ENCODE measurements around the gene ZNF787.

Gene ZNF787

DNA sequence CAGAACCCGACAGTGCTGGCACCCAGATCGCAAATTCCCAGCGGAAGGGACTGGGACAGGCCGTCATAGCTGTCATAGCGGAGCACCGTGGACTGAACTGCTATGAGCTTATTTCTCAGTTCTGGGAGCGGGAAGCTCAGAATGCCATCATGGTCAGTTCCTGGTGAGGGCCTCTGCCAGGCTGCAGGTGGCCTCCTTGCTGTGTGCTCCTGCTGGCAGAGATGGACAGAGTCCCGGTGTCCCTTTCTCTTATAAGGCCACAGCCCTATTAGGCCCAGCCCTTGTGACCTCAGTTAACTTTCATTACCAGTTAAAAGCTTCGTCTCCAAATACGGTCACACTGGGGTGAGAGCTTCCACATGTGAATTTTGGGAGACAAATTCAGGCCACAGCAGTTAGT lies 24.6 kb upstream of the ZNF787 start:
- TF ChIP-seq, protein P1, sequence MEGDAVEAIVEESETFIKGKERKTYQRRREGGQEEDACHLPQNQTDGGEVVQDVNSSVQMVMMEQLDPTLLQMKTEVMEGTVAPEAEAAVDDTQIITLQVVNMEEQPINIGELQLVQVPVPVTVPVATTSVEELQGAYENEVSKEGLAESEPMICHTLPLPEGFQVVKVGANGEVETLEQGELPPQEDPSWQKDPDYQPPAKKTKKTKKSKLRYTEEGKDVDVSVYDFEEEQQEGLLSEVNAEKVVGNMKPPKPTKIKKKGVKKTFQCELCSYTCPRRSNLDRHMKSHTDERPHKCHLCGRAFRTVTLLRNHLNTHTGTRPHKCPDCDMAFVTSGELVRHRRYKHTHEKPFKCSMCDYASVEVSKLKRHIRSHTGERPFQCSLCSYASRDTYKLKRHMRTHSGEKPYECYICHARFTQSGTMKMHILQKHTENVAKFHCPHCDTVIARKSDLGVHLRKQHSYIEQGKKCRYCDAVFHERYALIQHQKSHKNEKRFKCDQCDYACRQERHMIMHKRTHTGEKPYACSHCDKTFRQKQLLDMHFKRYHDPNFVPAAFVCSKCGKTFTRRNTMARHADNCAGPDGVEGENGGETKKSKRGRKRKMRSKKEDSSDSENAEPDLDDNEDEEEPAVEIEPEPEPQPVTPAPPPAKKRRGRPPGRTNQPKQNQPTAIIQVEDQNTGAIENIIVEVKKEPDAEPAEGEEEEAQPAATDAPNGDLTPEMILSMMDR (conservative IDR thresholded peaks at IDR 0.05; ENCODE audit: control insufficient read depth, insufficient read depth, low read depth, low read length): no peak

DNA sequence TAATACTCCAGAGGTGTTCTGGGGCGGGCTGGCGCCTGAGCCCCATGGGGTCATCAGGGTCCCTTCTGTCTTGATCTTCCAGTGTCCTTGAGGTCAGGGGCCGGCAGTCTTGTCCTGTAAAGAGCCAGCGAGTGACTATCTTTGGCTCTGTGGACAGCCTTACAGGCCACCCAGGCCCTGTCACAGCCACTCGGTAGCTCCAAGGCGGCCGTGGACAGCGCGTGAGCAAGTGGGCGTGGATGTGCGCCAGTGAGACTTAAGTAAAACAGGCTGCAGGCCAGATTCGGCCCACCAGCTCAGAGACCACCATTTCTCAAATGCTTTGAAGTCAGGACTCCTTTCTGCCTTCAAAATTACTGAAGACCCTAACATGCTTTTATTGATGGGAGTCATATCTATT lies 23.7 kb upstream of the ZNF787 start:
- H3K4me3 ChIP-seq (ENCODE audit: control insufficient read depth, low read depth, low read length): no peak overlapping the region
- TF ChIP-seq, protein P1 (conservative IDR thresholded peaks at IDR 0.05; ENCODE audit: control insufficient read depth, insufficient read depth, low read depth, low read length): no peak
- DNase-seq (ENCODE audit: low read depth): no peak

More for the DNA sequence above, 24.6 kb upstream of the ZNF787 start:
- H3K4me3 ChIP-seq (ENCODE audit: control insufficient read depth, low read depth, low read length): no peak overlapping the region
- DNase-seq (ENCODE audit: low read depth): no peak

DNA sequence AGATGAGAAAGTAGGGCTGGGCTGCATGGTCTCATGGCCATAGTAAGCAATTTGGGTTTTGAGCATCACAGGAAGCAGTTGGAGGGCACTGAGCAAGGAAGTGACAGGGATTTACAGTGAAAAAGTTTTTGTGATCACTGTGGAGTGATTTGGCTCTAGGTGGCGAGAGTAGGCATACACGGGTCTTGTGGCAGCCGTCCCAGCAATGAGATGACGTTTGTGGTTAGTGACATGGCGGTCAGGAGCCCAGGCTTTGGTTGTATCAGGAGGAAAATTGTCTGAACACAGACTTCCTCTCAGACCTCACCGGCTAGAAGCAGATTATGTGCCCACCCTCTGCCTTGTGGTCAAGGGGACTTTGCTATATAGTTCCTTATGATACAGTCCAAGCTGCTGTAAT lies 23.3 kb upstream of the ZNF787 start:
- TF ChIP-seq, protein P1 (conservative IDR thresholded peaks at IDR 0.05; ENCODE audit: control insufficient read depth, insufficient read depth, low read depth, low read length): no peak
- DNase-seq (ENCODE audit: low read depth): no peak
- H3K4me3 ChIP-seq (ENCODE audit: control insufficient read depth, low read depth, low read length): no peak overlapping the region

DNA sequence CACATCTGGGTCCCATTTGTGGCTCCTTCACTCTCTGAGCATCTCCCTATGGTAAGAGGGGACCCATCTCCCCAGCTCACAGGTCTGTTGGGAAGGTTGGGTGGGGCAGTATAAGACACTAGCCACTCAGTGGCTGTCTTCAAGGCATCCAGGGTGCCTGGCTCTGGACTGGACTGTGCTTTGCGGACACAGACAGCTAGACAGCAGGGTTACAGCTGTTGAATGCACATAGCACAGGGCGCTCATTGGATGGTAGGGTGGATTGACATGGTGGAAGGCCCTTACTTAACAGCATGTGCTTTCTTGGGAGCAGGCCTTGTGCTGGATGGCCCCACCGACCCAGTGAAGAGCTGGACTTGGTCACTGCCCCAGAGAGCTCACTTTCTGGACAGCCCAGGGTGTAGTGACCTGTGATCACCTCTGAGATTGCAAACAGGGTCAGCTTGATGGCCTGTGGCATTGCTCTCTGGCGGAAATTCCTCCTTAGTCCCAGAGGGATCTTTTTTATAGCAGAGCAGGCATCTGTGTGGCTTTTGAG lies 21.9 kb upstream of the ZNF787 start:
- TF ChIP-seq, protein P1 (conservative IDR thresholded peaks at IDR 0.05; ENCODE audit: control insufficient read depth, insufficient read depth, low read depth, low read length): no peak
- DNase-seq (ENCODE audit: low read depth): no peak
- H3K4me3 ChIP-seq (ENCODE audit: control insufficient read depth, low read depth, low read length): no peak overlapping the region

DNA sequence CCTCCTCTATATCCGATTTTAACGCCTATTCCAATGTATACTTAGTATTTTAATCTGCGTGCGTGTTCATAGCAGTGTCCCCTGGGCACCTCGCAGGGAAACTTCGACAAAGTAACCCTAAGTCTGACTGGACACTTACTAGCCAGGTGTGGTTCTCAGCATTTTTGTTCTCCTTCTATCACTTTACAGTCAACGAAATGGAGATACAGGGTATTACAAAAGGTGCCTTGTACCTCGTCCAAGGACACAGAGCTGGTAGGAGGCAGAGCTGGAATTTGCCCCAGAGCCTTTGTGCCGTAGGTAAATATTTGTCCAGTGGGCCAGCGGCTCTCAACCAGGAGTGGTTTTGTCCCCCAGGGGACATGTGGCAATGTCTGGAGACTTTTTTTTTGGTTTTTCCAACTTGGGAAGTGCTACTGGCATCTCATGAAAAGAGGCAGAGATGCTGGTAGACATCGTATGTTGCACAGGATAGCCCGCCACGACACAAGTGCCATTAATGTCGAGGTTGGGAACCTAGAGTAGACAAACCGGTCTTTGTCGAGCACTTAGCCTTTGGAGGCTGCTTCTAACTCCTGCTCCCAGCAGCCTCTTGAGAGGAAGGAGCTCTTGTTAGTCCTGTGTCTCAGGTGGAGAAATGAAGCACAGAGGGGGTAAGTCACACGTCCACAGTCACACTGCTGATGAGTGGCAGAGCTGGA lies 21.1 kb upstream of the ZNF787 start:
- DNase-seq (ENCODE audit: low read depth): no peak
- TF ChIP-seq, protein P1 (conservative IDR thresholded peaks at IDR 0.05; ENCODE audit: control insufficient read depth, insufficient read depth, low read depth, low read length): no peak
- H3K4me3 ChIP-seq (ENCODE audit: control insufficient read depth, low read depth, low read length): peak overlapping the region; percentile 63

DNA sequence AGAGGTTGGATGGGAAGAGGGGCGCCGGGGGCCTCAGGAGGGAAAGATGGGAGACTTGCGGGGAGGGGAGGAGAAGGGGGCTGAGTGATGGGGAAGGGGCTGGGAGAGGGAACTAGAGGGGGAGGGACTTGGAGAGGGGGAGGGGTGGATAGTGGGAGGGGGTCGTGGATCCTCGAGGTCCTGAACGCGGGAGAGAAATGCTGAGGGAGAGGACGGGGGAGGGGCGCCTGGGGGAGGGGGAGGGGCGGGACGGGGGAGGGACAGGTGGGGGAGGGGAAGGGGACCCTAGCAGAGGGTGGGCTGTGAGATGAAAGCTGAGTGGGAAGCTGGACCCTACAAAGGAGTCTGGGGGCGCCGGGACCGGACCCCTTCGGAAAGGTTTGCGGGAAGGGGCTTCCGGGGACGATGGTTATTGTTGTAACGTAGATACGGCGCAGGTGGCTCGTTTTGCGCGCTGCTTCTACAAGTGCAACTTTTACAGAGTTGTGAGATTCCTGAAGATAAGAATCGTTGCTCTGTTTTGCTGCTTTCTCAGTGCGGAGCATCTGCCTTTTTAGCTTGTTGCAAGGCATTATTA lies 20.4 kb upstream of the ZNF787 start:
- TF ChIP-seq, protein P1 (conservative IDR thresholded peaks at IDR 0.05; ENCODE audit: control insufficient read depth, insufficient read depth, low read depth, low read length): no peak
- peak overlapping the region; percentile 63 for H3K4me3 ChIP-seq (ENCODE audit: control insufficient read depth, low read depth, low read length)
- no peak for DNase-seq (ENCODE audit: low read depth)
